ENCODE results near the gene LLCFC1. TPM values are rescaled to one million over a fixed set of nuclear protein-coding genes. Genes with fewer than 3 reads are reported as not detected.

The LLCFC1 gene
- polyA plus RNA-seq, 1 of the 3 experiments (the other 2 are of a cell fraction): not detected

DNA sequence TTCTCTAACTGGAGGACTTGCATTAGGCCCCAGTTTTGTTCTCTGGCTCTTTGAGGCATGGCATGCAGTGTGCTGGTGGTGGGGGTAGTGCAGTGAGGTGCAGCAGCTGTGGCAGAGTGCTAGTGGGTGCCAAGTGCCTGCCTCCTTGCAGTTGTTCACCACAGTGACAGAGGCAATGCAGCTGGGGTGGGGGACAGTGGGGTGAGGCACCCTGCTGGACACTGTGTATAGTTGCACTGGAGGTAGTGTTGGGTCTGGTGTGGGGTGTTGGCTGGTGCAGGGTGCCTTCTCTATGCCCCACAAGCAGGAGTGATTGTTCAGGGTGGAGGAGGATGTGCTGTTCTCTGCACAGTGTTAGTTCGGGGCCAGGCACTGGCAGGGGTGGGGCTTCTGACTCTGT, 44.5 kb downstream of the LLCFC1 start:
- POLR2A ChIA-PET: no interaction called here
- Histone ChIP-seq H3K9ac (no peak overlapping the region), H3K27ac (ENCODE audit: low read depth in 2 of 2, low read length in 1 of 2) (no peak overlapping the region)

More for the DNA sequence above, 44.5 kb downstream of the LLCFC1 start:
- no peak overlapping the region for H2AFZ ChIP-seq (ENCODE audit: low read depth)
- no peaks in the 10 kb centered on the region for H3K36me3 ChIP-seq (replicated peaks in 1 of 2; ENCODE audit: control insufficient read depth in 1 of 2, insufficient read depth in 2 of 2, low read length in 1 of 2)
- no peaks in the 10 kb centered on the region for H4K20me1 ChIP-seq (ENCODE audit: insufficient read depth)
- no peak for DNase-seq
- H3K4me3 ChIP-seq (ENCODE audit: low read depth in 2 of 2, low read length in 1 of 2): no peak overlapping the region
- H3K9me2 ChIP-seq: no peaks in the 10 kb centered on the region
- H3K79me2 ChIP-seq (ENCODE audit: insufficient read depth): no peaks in the 10 kb centered on the region
- CTCF ChIA-PET: interaction anchor here (1.1 to 5.8 kb wide), 2 partner anchors 20 to 231 kb away, joined by 3 to 30 read pairs; no protein-coding TSS in a partner anchor
- 0% methylated on average over 1 of the region's 1 CpG for WGBS (ENCODE audit: low lambda C conversion rate)
- TF ChIP-seq NRF1 (IDR thresholded peaks at IDR 0.05; ENCODE audit: low read depth, low read length) (no peak), RCOR1 (IDR thresholded peaks at IDR 0.05; ENCODE audit: low read length) (no peak), SMC3 (IDR thresholded peaks at IDR 0.05; ENCODE audit: low read depth, low read length) (no peak), TEAD4 (IDR thresholded peaks at IDR 0.05; ENCODE audit: borderline replicate concordance, insufficient read depth) (no peak), ELF1 (IDR thresholded peaks at IDR 0.05) (no peak), RXRA (IDR thresholded peaks at IDR 0.05; ENCODE audit: borderline replicate concordance, low read depth) (no peak), JUND (IDR thresholded peaks at IDR 0.05) (no peak), YY1 (IDR thresholded peaks at IDR 0.05; ENCODE audit: low read depth) (no peak), IRF3 (IDR thresholded peaks at IDR 0.05; ENCODE audit: low read depth, low read length) (no peak), FOXJ3 (CRISPR knock-in tag; IDR thresholded peaks at IDR 0.05) (no peak), RAD21 (IDR thresholded peaks at IDR 0.05; ENCODE audit: low read length) (no peak), EZH2phosphoT487 (IDR thresholded peaks at IDR 0.05; ENCODE audit: borderline replicate concordance, low read depth) (no peak), CHD2 (IDR thresholded peaks at IDR 0.05; ENCODE audit: low read length, partially characterized antibody) (no peak), PBX3 (IDR thresholded peaks at IDR 0.05) (no peak), GATA2 (CRISPR knock-in tag; IDR thresholded peaks at IDR 0.05) (no peak)
- TF ChIP-seq, protein P1, sequence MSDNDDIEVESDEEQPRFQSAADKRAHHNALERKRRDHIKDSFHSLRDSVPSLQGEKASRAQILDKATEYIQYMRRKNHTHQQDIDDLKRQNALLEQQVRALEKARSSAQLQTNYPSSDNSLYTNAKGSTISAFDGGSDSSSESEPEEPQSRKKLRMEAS (IDR thresholded peaks at IDR 0.05; ENCODE audit: low read depth): no peak
- TF ChIP-seq, protein P2, sequence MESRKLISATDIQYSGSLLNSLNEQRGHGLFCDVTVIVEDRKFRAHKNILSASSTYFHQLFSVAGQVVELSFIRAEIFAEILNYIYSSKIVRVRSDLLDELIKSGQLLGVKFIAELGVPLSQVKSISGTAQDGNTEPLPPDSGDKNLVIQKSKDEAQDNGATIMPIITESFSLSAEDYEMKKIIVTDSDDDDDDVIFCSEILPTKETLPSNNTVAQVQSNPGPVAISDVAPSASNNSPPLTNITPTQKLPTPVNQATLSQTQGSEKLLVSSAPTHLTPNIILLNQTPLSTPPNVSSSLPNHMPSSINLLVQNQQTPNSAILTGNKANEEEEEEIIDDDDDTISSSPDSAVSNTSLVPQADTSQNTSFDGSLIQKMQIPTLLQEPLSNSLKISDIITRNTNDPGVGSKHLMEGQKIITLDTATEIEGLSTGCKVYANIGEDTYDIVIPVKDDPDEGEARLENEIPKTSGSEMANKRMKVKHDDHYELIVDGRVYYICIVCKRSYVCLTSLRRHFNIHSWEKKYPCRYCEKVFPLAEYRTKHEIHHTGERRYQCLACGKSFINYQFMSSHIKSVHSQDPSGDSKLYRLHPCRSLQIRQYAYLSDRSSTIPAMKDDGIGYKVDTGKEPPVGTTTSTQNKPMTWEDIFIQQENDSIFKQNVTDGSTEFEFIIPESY (IDR thresholded peaks at IDR 0.05; ENCODE audit: borderline replicate concordance, low read depth): no peak
- no peaks in the 10 kb centered on the region for H3K27me3 ChIP-seq (ENCODE audit: insufficient read depth)
- no peaks in the 10 kb centered on the region for H3F3A ChIP-seq (replicated peaks; ENCODE audit: insufficient read depth)
- no peaks in the 10 kb centered on the region for H3K4me1 ChIP-seq (ENCODE audit: control insufficient read depth in 1 of 2, insufficient read depth in 2 of 2, low read depth in 1 of 2, low read length in 1 of 2)
- no peak overlapping the region for H3K4me2 ChIP-seq
- H3K9me3 ChIP-seq: no peaks in the 10 kb centered on the region
